Kidney (tissue), 14 donors: ENCODE measurements around the gene CERS2. TPM values are rescaled to one million over a fixed set of nuclear protein-coding genes. Genes with fewer than 3 reads are reported as not detected.

ENCODE experiments used
- DNase-seq, 5 donors: peaks; one replicate each; pipeline ENCODE4 v3.0.0-alpha.2; 2013 to 2020
- FAIRE-seq: peaks from 2 replicates; lab custom pipeline; 2012; peaks lifted over from hg19 to GRCh38; lab: Jason Lieb, UNC
- H3K27ac ChIP-seq, 2 donors: one replicate each; pipeline ENCODE4 v1.7.0; 2013; ENCODE audit warnings: low read depth in 2 of 2, low read length in 2 of 2, inconsistent platforms in 1 of 2
- H3K27me3 ChIP-seq: one replicate; pipeline ENCODE4 v1.7.1; 2013; ENCODE audit warnings: low read length, inconsistent platforms; ENCODE audit not compliant: control insufficient read depth, insufficient read depth
- H3K36me3 ChIP-seq, 3 donors: one replicate each; pipeline versions ENCODE4 v1.7.0 to v1.7.1; 2013; ENCODE audit warnings: low read length in 3 of 3, control low read depth in 1 of 3, inconsistent platforms in 1 of 3; ENCODE audit not compliant: insufficient read depth in 3 of 3, control insufficient read depth in 2 of 3
- H3K4me1 ChIP-seq, 3 donors: one replicate each; pipeline versions ENCODE4 v1.7.0 to v1.7.1; 2013; ENCODE audit warnings: low read length in 3 of 3, inconsistent platforms in 1 of 3, low read depth in 1 of 3; ENCODE audit not compliant: control insufficient read depth in 2 of 3, insufficient read depth in 2 of 3
- H3K4me3 ChIP-seq, 3 donors: one replicate each; pipeline versions ENCODE4 v1.7.0 to v1.8.1; 2013; ENCODE audit warnings: low read length in 3 of 3, control low read depth in 1 of 3, inconsistent platforms in 1 of 3
- H3K9ac ChIP-seq, 3 donors: one replicate each; pipeline versions ENCODE4 v1.7.0 to v1.7.1; 2013; ENCODE audit warnings: low read length in 3 of 3, control low read depth in 1 of 3, inconsistent platforms in 1 of 3
- H3K9me3 ChIP-seq, 3 donors: one replicate each; pipeline versions ENCODE4 v1.7.0 to v1.7.1; 2013; ENCODE audit warnings: low read length in 3 of 3, control low read depth in 1 of 3, inconsistent platforms in 1 of 3; ENCODE audit not compliant: control insufficient read depth in 2 of 3, insufficient read depth in 1 of 3
- intact Hi-C: fragments of 100-400 bp; cut with DNase I; formaldehyde crosslinking; loops from one replicate; pipeline ENCODE4 v1.11.1; 2022
- polyA plus RNA-seq: library from polyadenylated mRNA; stranded (reverse); fragments of 350-450 nt; fragmentation: Illumina TruSeq; extraction: RNeasy Lipid Tissue Mini Kit (QIAGEN cat#74804); gene quantifications from one replicate; pipeline ENCODE4 v1.2.3, GENCODE V29; 2014; ENCODE audit warnings: low read depth, low replicate concordance; ENCODE audit not compliant: insufficient read depth
- total RNA-seq: library from RNA; stranded (reverse); fragmentation: NEBNext Ultra II Directional; extraction: Animal tissue kit (Norgen Biotek cat#: 25700); gene quantifications from one replicate; pipeline ENCODE4 v1.2.1, GENCODE V29; 2021
- TF ChIP-seq, protein P1 (sequence below): IDR thresholded peaks from 3 replicates; pipeline ENCODE4 v1.5.1; 2012; ENCODE audit warnings: mild to moderate bottlenecking, moderate library complexity, borderline replicate concordance; ENCODE audit not compliant: insufficient read depth; ENCODE audit errors: extremely low read depth
- donor health status: control.
- donor health status: control.
- donor health status: control.
- donor health status: control.
- donor health status: control.
- donor health status: DM: yes; HTN: yes; CAD: no.
- donor health status: Normal renal cell carcinoma (clear cell type).

CERS2 gene
- total and polyA plus RNA-seq, 2 donors from 2014 or later: 258 to 268 TPM

- no peak for FAIRE-seq
- H3K9ac ChIP-seq: no peak overlapping the region
- TF ChIP-seq, protein P1, sequence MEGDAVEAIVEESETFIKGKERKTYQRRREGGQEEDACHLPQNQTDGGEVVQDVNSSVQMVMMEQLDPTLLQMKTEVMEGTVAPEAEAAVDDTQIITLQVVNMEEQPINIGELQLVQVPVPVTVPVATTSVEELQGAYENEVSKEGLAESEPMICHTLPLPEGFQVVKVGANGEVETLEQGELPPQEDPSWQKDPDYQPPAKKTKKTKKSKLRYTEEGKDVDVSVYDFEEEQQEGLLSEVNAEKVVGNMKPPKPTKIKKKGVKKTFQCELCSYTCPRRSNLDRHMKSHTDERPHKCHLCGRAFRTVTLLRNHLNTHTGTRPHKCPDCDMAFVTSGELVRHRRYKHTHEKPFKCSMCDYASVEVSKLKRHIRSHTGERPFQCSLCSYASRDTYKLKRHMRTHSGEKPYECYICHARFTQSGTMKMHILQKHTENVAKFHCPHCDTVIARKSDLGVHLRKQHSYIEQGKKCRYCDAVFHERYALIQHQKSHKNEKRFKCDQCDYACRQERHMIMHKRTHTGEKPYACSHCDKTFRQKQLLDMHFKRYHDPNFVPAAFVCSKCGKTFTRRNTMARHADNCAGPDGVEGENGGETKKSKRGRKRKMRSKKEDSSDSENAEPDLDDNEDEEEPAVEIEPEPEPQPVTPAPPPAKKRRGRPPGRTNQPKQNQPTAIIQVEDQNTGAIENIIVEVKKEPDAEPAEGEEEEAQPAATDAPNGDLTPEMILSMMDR: no peak
- no peaks in the 10 kb centered on the region for H3K27me3 ChIP-seq
- no peak overlapping the region for H3K27ac ChIP-seq
- peaks cover 4 to 41% (median 30%) of the 10 kb centered on the region in 3 donors for H3K4me1 ChIP-seq
- H3K9me3 ChIP-seq: no peaks in the 10 kb centered on the region
- intact Hi-C loops: no loop called here
- peaks cover 6 to 52% (median 45%) of the 10 kb centered on the region in 3 donors for H3K36me3 ChIP-seq
- no peak overlapping the region for H3K4me3 ChIP-seq
- DNase-seq: no peak
Measured at GRCh38 chr1:150968491-150968890, 6.1 kb downstream of the CERS2 start.

GRCh38 chr1:150967936-150968335, 6.7 kb downstream of the CERS2 start:
- DNase-seq: no peak
- Histone ChIP-seq H3K9me3 (no peaks in the 10 kb centered on the region), H3K4me3 (no peak overlapping the region), H3K27me3 (no peaks in the 10 kb centered on the region), H3K9ac (no peak overlapping the region), H3K4me1 (peaks cover 4 to 35% (median 28%) of the 10 kb centered on the region in 3 donors), H3K27ac (no peak overlapping the region), H3K36me3 (peaks cover 6 to 56% (median 49%) of the 10 kb centered on the region in 3 donors)
- TF ChIP-seq, protein P1: no peak
- intact Hi-C loops: no loop called here
- FAIRE-seq: no peak

DNA sequence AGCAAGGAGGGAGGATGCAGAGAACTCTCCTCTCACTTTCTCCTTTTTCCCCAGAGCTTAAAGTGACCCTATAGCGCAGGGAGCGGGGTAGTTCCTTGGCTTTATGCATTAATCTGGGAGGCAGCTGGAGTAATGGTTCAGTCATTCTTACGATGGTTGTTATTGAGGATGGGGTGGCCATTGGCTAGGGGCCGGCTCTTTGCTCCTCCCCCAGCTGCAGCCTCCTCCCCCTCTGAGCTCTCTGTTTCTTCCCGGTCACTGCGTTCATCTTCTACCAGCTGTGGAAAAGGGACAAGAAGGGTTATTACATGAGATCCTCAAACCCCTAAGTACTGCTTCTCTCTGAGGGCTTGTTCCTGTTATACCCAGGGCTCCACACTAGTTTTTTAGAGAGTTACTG, 8.6 kb downstream of the CERS2 start:
- FAIRE-seq: no peak
- intact Hi-C loops: no loop called here
- no peak overlapping the region for H3K4me3 ChIP-seq
- H3K9me3 ChIP-seq: no peaks in the 10 kb centered on the region
- no peak overlapping the region for H3K9ac ChIP-seq
- H3K27ac ChIP-seq: no peak overlapping the region
- peaks cover 9 to 65% (median 59%) of the 10 kb centered on the region in 3 donors for H3K36me3 ChIP-seq
- TF ChIP-seq, protein P1: no peak
- no peak for DNase-seq
- peaks cover 4 to 18% (median 16%) of the 10 kb centered on the region in 3 donors for H3K4me1 ChIP-seq
- no peaks in the 10 kb centered on the region for H3K27me3 ChIP-seq

GRCh38 chr1:150965605-150966004, 9.0 kb downstream of the CERS2 start:
- Histone ChIP-seq H3K4me3 (no peak overlapping the region), H3K9ac (no peak overlapping the region), H3K9me3 (no peaks in the 10 kb centered on the region), H3K27me3 (no peaks in the 10 kb centered on the region), H3K36me3 (peaks cover 10 to 69% (median 63%) of the 10 kb centered on the region in 3 donors), H3K27ac (no peak overlapping the region), H3K4me1 (peaks cover under 1 to 15% (median 12%) of the 10 kb centered on the region in 3 donors)
- intact Hi-C loops: no loop called here
- DNase-seq (no peak), FAIRE-seq (no peak)
- TF ChIP-seq, protein P1: no peak
